ENCODE results near the gene NOCT.

- TF ChIP-seq, protein P1, sequence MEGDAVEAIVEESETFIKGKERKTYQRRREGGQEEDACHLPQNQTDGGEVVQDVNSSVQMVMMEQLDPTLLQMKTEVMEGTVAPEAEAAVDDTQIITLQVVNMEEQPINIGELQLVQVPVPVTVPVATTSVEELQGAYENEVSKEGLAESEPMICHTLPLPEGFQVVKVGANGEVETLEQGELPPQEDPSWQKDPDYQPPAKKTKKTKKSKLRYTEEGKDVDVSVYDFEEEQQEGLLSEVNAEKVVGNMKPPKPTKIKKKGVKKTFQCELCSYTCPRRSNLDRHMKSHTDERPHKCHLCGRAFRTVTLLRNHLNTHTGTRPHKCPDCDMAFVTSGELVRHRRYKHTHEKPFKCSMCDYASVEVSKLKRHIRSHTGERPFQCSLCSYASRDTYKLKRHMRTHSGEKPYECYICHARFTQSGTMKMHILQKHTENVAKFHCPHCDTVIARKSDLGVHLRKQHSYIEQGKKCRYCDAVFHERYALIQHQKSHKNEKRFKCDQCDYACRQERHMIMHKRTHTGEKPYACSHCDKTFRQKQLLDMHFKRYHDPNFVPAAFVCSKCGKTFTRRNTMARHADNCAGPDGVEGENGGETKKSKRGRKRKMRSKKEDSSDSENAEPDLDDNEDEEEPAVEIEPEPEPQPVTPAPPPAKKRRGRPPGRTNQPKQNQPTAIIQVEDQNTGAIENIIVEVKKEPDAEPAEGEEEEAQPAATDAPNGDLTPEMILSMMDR (tag by site-specific recombination; IDR thresholded peaks at IDR 0.05), result no peak
- TF ChIP-seq YY1 (tag by site-specific recombination; IDR thresholded peaks at IDR 0.05), result no peak
- no peak for TF ChIP-seq ZNF398 (tag by site-specific recombination; IDR thresholded peaks at IDR 0.05)
- no peak for TF ChIP-seq ZNF830 (tag by site-specific recombination; IDR thresholded peaks at IDR 0.05; ENCODE audit: low read depth)
- TF ChIP-seq, protein P2, sequence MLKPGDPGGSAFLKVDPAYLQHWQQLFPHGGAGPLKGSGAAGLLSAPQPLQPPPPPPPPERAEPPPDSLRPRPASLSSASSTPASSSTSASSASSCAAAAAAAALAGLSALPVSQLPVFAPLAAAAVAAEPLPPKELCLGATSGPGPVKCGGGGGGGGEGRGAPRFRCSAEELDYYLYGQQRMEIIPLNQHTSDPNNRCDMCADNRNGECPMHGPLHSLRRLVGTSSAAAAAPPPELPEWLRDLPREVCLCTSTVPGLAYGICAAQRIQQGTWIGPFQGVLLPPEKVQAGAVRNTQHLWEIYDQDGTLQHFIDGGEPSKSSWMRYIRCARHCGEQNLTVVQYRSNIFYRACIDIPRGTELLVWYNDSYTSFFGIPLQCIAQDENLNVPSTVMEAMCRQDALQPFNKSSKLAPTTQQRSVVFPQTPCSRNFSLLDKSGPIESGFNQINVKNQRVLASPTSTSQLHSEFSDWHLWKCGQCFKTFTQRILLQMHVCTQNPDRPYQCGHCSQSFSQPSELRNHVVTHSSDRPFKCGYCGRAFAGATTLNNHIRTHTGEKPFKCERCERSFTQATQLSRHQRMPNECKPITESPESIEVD (tag by site-specific recombination; IDR thresholded peaks at IDR 0.05), result no peak
- TF ChIP-seq ZNF155 (tag by site-specific recombination; IDR thresholded peaks at IDR 0.05), result no peak
- TF ChIP-seq ZNF146 (tag by site-specific recombination; IDR thresholded peaks at IDR 0.05), result no peak
- TF ChIP-seq ZNF133 (tag by site-specific recombination; IDR thresholded peaks at IDR 0.05), result no peak
- no peak for TF ChIP-seq ZNF560 (tag by site-specific recombination; IDR thresholded peaks at IDR 0.05; ENCODE audit: borderline replicate concordance)
- no peak for TF ChIP-seq HOXD13 (CRISPR knock-in tag; IDR thresholded peaks at IDR 0.05; ENCODE audit: borderline replicate concordance)
These were observed 19.5 kb upstream of the NOCT start for GRCh38 chr4:138996090-138996489.
